HG02571 (cell line): ENCODE results near the gene ARVCF.

ENCODE experiments used
- ATAC-seq: cut with Tn5 transposase; IDR thresholded peaks from one replicate; pipeline ENCODE4 v1.9.1; 2021; ENCODE audit warnings: mild to moderate bottlenecking, moderate library complexity; ENCODE audit not compliant: unreplicated experiment

ARVCF gene

DNA sequence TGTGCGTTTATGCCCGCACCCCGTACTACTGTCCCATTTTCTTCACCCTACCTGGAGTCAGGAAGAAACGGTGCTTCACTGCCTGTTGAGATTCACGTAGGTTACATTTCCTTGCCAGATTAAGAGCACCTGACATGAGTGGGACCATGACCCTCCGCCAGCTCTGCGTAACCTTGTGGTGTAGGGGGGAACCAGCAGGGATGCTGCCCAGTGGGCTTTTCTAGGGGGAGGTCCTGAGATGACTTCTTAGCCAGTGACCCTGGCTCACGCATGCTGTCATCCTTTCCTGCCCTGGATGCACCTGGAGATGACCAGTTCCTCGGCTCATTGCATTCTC lies 967 bp upstream of the ARVCF start:
- ATAC-seq, result no peak

DNA sequence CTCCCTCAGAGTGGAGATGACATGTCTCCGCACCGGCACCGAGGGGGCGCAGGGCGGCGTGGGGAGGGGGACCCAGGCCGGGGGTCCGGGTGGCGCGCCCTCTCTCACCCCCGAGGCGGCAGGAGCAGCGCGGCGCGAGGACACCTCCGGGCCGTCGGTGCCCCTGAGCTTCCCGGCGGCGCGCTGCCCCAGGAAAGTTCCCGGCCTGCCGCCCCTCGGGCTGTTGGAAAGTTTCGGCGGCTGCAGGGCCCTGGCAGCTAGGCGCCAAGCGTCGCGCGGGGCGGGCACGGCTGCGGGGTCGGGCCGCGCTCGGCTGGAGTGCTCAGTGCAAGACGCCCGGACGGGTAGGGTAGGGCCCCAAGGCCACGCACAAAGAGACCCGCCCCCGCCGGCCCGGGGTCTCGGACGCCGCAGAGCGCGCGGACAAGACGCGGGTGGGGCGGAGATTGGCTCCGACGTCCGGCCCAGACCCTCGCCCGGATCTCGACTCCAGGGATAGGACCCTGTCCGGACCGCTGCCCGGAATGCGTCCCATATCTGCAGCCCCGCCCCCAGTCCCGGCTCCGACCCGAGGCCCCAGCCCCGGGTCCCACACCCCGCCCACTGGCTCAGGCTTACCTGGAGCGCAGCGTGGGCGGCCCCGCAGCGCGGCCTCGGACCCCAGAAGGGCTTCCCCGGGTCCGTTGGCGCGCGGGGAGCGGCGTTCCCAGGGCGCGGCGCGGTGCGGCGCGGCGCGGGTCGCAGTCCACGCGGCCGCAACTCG lies 471 bp downstream of the ARVCF start:
- no peak for ATAC-seq

DNA sequence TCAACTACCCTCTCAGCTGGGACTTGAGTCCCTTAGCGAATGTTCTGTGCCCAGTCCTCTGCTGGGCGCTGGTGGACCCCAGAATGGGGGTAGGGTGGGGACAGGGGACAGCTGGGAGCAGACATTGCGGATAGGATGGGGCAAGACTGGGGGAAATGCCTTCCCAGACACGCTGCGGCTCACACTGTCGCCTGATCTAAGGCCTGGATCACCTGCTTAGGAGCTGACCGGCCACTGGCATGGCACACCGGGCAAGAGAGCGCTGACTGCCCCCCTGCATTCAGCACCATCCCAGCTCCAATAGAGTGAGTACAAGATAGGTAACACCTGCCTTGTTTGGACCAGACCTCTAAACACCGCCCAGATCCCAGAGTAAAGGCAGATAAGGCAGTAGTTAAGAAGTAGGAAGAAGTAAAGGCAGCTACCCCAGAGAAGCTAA lies 1.4 kb downstream of the ARVCF start:
- no peak for ATAC-seq

DNA sequence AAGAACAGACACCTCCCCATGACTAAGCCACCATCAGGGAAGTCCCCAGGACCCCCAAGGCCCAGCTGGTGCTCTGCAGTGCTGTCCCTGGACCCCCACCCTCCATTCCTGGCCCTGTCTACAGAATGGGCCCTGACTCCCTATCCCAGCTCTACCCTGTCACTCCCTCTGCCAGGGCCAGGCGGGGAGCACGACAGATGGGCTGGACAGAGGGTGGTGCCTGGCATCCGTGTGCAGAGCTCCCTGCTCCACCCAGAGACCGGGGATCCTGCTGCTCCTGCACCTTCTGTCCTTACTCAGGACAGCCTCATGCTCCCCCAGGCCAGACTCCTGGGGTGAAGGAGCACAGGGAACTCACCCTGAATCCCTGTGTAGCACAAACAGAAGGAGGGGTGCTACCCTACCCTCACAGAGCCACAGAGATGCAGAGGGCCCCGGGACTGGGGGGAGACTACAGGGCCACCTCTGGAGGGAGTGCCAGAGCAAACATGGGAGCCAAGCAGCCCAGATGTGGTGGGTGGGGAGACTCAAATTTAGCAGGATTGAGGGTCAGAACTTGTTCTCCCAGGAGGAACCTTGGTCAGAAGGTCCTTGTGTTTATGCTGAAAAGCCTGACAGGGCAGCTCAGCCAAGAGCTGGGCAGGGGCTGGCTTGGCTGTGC lies 2.0 kb downstream of the ARVCF start:
- ATAC-seq, result no peak

DNA sequence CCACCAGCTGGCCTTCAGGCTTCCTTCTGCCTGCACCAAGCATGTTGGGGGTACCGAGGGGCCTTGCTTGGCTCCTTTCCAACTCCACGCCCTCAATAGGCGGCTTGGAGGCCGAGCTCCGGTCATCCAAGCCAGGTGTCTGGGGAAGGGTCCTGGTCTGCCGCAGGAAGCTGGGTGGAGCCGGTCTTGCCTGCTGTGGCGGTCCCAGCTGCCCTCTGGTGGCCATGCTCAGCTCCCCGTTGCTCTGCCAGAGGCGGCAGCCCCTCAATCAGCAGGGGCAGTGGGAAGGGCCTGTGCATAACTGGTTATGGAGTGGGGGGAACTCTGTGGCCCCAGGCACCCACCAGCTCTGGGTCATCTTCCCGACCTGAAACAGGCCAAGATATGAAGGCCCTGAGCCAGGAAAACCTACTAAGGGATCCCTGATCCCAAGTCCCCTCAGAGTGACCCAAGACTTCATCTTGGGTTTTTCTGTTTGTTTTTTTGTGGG lies 3.2 kb downstream of the ARVCF start:
- ATAC-seq, result no peak

DNA sequence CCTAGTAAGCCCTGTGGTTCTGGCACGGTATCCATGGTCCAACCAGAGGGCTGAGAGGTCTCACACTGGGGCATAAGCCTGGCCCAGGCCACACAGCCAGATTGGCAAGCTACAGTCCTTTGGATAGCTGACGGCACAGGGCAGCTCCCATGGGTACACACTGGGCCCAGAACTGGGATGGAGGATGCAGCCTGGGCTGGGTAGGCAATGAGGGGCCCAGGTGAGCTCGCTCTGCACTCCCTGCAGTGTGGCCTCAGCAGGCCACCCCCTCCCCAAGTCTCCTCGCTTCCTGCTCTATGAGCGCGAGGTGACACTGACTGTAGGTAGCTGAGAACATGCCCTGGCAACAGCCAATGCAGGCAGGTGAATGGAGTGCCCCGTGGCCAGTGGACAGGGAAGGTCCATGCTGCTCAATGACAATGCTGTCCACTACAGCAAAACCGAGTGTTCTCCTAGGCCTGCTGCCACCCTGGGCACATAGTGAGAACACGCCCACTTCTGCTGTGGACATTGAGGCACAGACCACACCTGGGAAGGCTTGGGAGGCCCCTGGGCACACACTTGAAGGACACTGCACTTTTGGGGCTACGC lies 3.8 kb downstream of the ARVCF start:
- ATAC-seq, result no peak

DNA sequence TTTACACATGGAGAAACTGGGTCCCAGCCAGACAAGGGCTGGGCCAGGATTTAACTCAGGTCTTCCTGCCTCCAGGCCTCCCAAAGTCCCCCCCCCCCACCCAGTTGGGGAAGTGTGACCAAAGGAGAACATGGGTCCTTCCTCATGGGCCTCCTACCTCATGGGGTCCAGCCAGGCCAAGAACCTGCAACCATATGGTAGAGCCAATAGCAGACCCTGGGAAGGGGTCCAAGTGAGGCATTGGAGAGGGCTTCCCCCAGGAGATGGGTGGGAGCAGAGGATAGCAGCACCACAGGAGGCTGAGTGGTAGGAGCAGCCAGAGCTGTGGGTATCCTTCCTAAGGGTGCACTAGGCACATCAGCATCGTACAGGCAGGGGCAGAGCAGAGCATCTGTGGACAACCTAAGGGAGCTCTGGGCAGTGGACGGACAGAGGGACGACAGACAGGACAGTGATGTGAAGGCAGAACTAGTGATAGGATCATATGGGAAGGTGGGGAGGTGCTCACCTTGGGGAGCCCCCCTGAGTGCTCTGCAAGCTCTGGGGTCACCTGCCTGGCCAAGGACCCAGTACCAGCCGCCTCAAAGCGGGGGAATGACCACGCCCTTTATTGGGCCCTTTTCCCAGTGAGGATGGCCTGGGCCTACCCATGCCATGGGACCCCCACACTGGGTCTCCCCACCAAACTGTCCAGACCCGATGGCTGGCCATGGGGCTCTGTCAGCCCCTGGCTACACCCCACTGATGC lies 4.5 kb downstream of the ARVCF start:
- ATAC-seq, result no peak

DNA sequence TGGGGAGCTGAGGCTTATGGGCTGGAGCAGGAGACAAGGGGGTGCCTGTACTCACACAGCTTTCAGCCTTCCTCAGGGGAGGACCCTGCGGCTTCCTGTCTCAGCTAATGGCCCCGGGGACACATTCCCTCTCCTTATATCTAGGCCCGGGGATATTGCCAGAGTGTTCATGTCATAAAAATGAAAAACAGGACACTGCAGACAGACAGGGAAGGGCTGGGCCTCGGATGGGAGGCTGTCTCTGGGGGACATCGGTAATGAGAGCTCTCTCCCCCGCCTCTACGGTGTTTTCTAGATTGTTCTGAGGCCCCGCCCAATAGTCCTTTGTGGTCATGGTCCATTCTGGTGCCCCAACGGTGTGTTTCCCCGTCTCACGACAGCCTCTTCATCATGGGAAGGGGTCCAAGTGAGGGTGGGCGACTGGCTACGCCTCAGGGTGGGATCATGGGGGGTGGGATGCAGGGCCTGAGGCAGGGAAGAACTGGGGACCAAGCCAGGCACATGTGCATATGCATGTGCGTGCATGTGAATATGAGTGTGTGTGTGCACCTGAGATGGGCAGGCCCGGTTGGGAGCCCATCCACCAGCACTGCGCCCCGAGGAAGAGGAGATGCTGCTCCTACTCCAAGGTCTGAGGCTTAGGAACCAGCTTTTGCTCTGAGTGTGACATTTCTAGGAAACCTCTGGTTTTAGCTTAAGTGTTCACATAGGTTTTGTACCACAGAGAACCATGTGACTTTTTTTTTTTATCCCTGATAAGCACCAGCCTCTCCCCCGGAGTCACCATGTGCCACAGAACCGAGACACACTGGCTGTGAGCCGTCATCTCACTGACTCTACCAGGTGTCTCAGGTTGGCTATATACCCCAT lies 5.3 kb downstream of the ARVCF start:
- no peak for ATAC-seq

DNA sequence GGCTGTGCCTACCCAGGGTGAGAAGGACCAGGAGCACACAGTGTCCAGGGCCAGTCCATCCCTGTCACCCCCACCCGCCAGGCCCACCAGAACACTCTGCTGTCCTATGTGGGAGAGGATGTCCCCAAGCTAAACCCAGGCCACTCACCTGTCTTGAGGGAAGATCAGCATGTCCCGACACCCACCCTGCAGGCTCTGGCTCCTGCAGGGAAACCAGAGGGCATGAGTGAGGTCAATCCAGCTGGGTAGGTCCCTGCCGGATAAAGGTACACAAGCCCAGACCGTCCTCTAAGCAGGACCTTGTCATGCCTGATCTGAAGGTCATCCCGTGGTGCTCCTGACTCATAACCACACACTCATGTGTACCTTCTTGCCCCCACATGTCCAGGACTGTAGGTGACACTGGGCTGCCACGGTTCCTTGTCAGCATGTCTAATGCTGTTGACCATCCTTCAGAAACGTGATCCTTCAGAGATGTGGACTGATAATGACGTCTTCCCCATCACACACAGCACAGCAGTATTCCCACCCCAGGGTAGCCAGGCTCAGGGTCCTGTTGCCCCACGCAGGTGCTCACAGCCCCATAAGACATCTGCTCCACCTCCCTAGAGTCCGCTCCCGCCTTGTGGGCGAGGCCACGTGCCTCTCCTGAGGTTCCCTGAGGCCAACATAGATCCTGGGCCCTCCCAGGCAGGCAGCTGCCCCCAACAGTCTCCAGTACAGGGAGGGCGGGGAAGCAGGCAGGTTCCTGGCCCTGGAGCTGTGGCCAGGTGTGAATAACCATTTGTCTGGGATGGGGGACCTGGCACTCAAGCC lies 6.1 kb downstream of the ARVCF start:
- no peak for ATAC-seq

DNA sequence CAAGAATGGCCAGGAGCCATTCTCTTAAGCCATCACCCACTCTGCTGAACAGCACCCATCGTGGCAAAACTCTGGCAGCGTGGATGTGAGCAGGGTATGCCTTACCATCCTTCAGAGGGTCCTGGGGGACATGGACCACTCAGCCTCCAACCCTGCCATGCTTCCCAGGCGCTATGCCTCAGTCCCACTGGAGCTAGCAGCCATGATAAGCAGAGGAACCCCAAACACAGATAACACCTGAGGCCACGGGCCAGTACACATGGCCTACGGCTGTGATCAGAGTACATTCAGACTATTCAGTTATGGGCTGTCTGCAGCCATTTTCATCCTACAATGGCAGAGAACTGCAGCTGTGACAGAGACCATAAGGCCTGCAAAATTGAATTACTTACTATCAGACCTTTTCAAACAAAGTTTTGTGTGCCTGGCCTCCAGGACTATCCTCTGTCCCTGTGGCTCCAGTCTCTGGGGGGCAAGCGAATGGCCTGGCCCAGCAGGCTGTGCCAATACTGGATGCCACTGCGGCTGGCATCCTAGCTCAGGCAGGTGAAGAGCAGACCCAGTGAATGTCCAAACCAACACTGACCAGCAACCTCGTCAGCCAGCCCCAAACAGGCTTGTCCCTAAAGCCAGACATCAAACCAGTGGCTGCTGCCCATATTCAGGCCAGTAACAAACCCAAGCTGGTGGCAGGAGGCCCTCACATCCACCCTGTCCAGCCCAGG lies 6.9 kb downstream of the ARVCF start:
- ATAC-seq, result no peak

DNA sequence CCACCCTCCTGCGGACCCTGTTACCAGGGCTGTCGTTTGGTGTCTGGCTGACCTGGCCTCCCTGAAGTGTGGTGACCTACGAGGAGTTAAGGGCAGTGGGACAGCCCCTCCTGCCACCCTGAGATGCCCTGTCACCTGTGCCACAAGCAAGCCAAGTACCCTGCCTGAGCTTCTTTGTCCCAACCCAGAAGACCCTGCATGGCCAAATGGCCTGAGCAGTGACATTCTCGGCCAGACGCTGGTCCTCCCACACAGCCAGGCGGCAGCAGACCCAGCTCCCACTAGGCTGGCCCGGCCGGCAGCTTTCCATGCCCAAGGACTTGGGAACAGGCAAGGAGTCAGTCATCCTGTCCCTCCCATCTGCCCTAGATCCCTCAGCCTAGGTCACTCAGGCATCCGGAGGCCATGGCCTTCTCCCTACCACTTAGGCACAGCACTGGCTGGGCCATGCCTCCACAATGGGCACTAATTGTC lies 7.6 kb downstream of the ARVCF start:
- no peak for ATAC-seq

DNA sequence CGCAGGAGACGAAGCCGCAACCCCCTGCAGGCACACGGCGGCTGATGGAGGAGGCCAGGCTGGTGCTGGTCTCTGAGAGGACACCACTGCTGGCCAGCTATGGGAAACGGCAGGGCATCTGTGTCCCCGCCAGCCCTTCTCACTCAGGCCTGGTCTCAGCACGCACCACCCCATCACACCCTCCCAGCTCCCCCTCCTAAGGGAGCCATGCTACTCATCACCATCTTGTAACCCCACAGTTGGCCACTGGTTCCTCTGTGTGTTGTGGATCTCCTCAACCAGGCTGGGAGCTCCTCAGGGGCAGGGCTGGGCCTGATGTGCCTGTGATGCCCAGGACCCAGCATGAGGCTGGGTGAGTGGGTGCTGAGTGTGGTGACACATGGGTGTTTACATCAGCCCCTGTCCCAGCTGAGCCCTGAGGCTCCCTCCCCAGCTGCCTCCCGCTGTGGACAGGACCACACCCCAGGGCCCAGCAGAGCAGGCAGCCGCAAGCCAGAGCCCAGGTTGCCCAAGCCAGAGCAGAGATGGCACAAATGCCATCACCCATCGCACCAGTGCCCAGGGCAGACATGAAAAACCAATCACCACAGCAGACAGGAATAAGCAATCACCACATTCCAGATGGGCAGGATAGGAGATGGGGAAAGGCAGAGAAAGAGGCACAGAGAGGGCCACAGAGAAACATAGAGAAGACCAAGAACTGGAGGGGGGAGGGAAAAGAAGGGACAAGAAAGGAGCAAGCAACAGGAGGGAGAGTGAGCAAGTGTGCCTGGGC lies 8.2 kb downstream of the ARVCF start:
- no peak for ATAC-seq

DNA sequence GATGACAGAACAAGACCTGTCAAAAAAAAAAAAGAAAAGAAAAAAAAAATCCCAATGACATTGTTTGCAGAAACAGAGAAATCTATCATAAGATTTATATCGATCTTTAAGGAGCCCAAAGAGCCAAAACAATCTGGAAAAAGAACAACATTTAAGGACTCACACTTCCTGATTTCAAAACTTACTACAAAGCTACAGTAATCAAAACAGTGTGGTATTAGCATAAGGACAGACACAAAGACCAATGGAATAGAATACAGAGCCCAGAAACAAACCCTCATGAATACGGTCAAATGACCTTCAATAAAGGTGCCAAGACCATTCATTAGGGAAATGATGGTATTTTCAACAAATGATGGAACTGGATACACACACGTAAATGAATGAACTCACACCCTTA lies 12.2 kb downstream of the ARVCF start:
- no peak for ATAC-seq

DNA sequence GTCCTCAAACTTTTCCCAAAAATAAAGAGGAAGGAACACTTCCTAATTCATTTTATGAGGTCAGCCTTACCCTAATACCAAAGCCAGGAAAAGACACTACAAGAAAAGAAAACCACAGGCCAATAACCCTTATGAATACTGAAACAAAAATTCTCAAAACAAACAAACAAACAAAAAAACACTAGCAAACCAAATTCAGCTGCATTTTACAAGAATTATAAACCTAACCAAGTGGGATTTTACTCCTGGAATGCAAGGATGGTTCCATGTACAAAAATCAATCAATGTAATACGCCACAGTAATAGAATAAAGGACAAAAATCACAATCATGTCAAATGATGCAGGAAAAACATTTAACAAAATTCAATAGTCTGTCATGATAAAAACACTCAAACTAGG lies 13.3 kb downstream of the ARVCF start:
- no peak for ATAC-seq

DNA sequence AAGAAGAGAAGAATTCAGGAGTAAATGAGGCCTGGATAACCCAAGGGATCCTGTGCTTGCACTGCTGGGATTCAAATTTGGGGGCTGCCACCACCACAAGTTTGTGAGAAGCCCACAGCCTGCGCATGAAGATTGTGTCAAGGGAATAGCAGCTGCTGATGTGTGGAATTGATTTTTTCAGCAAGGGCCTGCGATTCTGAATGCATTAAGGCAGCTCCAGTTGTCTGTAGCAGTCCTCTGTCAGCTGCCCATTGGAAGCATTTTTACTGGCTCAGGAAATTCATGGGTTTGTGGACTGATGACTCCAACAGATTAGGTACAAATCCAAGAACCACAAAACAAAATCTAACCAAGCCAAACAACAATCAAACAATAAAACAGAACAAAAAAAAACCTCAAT lies 14.0 kb downstream of the ARVCF start:
- no peak for ATAC-seq

DNA sequence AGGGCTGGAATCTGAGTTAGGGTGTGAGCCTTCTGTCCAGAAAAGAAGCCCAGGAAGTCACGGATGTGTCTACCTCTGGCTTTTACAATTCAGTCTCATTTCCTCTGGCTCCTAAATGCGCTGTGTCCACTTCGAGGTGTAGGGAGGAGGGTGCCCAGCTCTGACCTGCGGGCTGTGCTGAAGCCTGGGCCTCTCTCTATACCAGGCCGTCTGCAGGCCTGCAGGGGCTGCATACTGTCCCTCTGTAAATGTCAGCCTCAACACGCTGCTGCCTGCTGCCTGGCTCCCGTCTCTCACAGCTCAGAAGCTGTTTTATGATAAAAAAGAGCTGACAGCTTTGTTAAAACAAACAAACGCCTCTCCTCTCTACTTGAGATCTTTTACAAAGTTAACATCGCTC lies 14.5 kb downstream of the ARVCF start:
- no peak for ATAC-seq

DNA sequence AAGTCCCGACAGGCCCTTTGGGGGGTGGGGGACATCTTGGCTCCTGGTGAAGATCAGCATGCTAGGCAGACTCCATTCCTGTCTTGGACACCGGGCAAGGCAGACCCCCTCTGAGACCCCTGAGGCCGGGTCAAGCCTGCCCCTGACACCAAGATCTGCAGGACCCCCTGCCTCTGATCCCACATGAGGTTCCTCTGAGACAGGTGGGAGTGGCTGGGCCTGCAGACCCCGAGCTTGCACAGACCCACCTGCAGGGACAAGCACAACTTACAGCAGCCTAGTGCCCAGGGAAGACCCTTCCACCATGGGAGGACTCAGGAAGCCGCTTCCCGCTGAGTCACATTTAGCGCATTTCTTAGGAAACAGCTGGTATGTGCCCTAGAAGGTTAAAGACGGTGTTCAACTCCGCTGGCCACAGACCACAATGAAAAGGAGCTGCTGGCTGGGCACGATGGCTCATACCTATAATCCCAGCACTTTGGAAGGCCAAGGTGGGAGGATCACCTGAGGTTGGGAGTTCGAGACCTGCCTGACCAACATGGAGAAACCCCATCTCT lies 15.5 kb downstream of the ARVCF start:
- no peak for ATAC-seq
